Activated B cell treated with CpG ODN at 0.5 μM for 24 hours (primary cell): ENCODE measurements around the gene GPX6. TPM values are rescaled to one million over a fixed set of nuclear protein-coding genes. Genes with fewer than 3 reads are reported as not detected.

Experiments used
- ATAC-seq: fragments of 200-7000 bp; cut with Tn5 transposase; one replicate; pipeline ENCODE4 v1.10.0; 2021; ENCODE audit warnings: low read depth, mild to moderate bottlenecking, moderate library complexity
- CTCF ChIA-PET: fragments of 350-600 bp; sonication (Branson Sonifier 250); formaldehyde crosslinking; loops from one replicate; lab custom pipeline; 2021; ENCODE audit warnings: antibody characterized with exemption; lab: Charles Lee
- POLR2A ChIA-PET: fragments of 350-600 bp; sonication (Branson Sonifier 250); formaldehyde crosslinking; loops from one replicate; lab custom pipeline; 2021; ENCODE audit warnings: antibody characterized with exemption; lab: Charles Lee
- DNase-seq: peaks from one replicate; pipeline ENCODE4 v3.0.0; 2022
- H3K27ac Mint-ChIP-seq: one replicate; pipeline ENCODE4 v1.8.0; 2020; ENCODE audit warnings: mixed read lengths
- H3K27me3 Mint-ChIP-seq: one replicate; pipeline ENCODE4 v1.8.0; 2021; ENCODE audit warnings: mixed read lengths
- H3K36me3 Mint-ChIP-seq: one replicate; pipeline ENCODE4 v1.8.0; 2021; ENCODE audit warnings: low read depth, mixed read lengths
- H3K4me1 Mint-ChIP-seq: one replicate; pipeline ENCODE4 v1.8.0; 2021; ENCODE audit warnings: mixed read lengths
- H3K4me3 Mint-ChIP-seq: one replicate; pipeline ENCODE4 v1.8.0; 2020; ENCODE audit warnings: mild to moderate bottlenecking, mixed read lengths
- H3K9me3 Mint-ChIP-seq: one replicate; pipeline ENCODE4 v1.8.0; 2020; ENCODE audit warnings: mixed read lengths
- intact Hi-C: fragments of 100-400 bp; cut with micrococcal nuclease; formaldehyde crosslinking; loops from one replicate; pipeline ENCODE4 v1.15.1; 2024
- total RNA-seq: library from RNA; stranded (reverse); gene quantifications from 2 replicates; pipeline ENCODE4 v1.2.3, GENCODE V29; 2022
- TF ChIP-seq, protein P1 (sequence below): fragments of 200-600 bp; IDR thresholded peaks from one replicate; pipeline ENCODE4 v1.8.0; 2022; ENCODE audit warnings: antibody characterized with exemption, mild to moderate bottlenecking

GPX6 gene
- total RNA-seq, 1 donor from 2014 or later: not detected

DNA sequence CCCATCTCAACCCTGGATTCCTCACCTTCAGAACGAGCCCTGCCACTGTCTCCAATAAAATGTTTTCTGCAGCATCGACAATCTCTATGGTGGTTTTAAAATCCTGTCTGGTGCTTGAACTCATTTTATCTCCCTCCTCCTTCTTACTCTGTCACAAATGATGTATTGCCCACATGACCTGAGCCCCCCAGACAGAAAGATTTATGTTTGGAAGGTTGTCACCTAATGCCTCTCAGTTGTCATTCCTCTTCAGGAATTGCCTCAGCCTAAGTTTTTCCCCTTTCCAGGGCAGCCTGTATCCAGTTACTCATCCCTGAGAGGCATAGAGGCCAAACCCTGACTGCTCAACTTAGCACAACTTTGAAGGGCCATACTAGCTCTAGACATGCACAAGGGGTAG, 19.3 kb upstream of the GPX6 start:
- no peak for ATAC-seq
- POLR2A ChIA-PET: no interaction called here
- H3K9me3 Mint-ChIP-seq: no peaks in the 10 kb centered on the region
- no peak for DNase-seq
- CTCF ChIA-PET: no interaction called here
- intact Hi-C loops: no loop called here
- peaks cover 64% of the 10 kb centered on the region for H3K27me3 Mint-ChIP-seq
- H3K27ac Mint-ChIP-seq: no peak overlapping the region
- H3K4me3 Mint-ChIP-seq: no peak overlapping the region
- H3K36me3 Mint-ChIP-seq: no peaks in the 10 kb centered on the region
- peaks cover 6% of the 10 kb centered on the region for H3K4me1 Mint-ChIP-seq
- TF ChIP-seq, protein P1, sequence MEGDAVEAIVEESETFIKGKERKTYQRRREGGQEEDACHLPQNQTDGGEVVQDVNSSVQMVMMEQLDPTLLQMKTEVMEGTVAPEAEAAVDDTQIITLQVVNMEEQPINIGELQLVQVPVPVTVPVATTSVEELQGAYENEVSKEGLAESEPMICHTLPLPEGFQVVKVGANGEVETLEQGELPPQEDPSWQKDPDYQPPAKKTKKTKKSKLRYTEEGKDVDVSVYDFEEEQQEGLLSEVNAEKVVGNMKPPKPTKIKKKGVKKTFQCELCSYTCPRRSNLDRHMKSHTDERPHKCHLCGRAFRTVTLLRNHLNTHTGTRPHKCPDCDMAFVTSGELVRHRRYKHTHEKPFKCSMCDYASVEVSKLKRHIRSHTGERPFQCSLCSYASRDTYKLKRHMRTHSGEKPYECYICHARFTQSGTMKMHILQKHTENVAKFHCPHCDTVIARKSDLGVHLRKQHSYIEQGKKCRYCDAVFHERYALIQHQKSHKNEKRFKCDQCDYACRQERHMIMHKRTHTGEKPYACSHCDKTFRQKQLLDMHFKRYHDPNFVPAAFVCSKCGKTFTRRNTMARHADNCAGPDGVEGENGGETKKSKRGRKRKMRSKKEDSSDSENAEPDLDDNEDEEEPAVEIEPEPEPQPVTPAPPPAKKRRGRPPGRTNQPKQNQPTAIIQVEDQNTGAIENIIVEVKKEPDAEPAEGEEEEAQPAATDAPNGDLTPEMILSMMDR: no peak

DNA sequence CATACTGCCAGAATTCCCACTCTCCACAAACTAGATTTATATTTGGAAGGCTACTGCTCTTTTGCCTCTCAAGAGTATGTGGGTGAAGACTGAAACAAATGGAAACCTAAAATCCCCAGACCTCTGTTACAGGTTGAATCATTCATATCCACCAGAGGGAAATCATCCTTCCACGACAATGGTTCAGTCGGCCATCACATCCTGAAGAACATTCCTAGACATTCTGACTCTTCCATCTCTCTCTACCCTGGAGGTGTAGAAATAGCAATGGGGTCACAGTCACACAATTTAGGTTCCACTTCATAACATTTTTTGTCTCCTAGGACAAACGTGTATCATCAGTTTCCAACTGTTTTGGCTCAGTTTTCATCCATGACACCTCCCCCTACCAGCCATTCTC, 18.7 kb upstream of the GPX6 start:
- ATAC-seq (no peak), DNase-seq (no peak)
- Mint-ChIP-seq H3K27me3 (peaks cover 60% of the 10 kb centered on the region), H3K9me3 (no peaks in the 10 kb centered on the region), H3K27ac (no peak overlapping the region), H3K4me3 (no peak overlapping the region), H3K4me1 (peaks cover 6% of the 10 kb centered on the region), H3K36me3 (no peaks in the 10 kb centered on the region)
- POLR2A ChIA-PET: no interaction called here
- intact Hi-C loops: no loop called here
- TF ChIP-seq, protein P1: no peak
- CTCF ChIA-PET: no interaction called here

DNA sequence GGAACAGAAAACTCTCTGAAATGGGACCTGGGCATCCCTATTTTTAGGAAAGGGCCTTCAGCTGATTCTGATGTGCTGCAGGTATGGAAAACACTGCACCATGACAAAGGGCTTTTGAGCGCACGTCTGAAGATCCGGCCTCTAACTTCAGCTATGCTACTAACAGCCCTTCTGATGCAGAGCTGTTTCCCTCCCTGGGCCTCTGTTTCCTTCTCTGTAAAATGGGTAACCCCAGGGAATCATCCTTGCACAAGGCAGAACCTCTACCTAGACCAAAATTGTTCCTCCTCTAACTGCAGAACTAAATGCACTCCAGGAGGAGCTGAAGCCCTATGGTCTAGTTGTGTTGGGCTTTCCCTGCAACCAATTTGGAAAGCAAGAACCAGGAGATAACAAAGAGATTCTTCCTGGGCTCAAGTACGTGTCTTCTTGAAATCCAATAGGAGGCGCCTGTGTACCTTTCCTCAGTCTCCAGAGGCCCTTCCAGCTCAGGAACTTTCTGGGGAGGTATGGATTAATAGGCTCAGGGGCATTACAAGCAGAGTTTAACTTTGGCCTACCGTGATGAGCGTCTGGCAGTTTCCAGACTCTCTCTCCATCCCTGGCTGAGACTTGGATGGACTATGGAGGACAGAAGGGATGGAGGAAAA, 16.0 kb upstream of the GPX6 start:
- no peaks in the 10 kb centered on the region for H3K4me1 Mint-ChIP-seq
- no peaks in the 10 kb centered on the region for H3K36me3 Mint-ChIP-seq
- no peak overlapping the region for H3K27ac Mint-ChIP-seq
- intact Hi-C loops: no loop called here
- H3K9me3 Mint-ChIP-seq: no peaks in the 10 kb centered on the region
- TF ChIP-seq, protein P1: no peak
- ChIA-PET POLR2A (interaction anchor here (0.7 kb wide), 1 partner anchor 370 kb away, joined by 10 read pairs; no protein-coding TSS in a partner anchor), CTCF (no interaction called here)
- DNase-seq (no peak), ATAC-seq (no peak)
- no peak overlapping the region for H3K4me3 Mint-ChIP-seq
- peaks cover 57% of the 10 kb centered on the region for H3K27me3 Mint-ChIP-seq

DNA sequence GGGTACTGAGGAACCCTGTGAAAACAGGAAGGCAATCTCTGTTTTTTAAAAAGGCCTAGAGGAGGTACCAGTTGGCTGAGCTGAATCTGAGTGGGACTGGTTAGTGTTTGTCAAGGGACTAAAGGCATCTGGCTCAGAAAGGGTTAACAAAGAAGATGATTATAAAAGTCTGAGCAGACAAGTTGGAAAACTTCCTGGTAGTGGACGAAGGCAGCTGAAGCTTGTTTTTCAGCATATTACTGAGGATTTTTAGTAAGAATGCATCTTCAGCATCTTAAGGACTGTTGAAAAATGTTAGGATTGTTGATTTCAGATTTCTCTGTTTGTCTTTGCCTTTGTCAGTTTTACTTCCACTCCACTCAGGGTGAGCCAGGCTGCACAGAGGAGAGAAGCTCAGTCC, 15.2 kb upstream of the GPX6 start:
- H3K27ac Mint-ChIP-seq: no peak overlapping the region
- H3K36me3 Mint-ChIP-seq: no peaks in the 10 kb centered on the region
- no peak overlapping the region for H3K4me3 Mint-ChIP-seq
- DNase-seq: no peak
- TF ChIP-seq, protein P1: no peak
- peaks cover 57% of the 10 kb centered on the region for H3K27me3 Mint-ChIP-seq
- no peaks in the 10 kb centered on the region for H3K9me3 Mint-ChIP-seq
- intact Hi-C loops: no loop called here
- ChIA-PET POLR2A (no interaction called here), CTCF (no interaction called here)
- no peak for ATAC-seq
- H3K4me1 Mint-ChIP-seq: no peaks in the 10 kb centered on the region

DNA sequence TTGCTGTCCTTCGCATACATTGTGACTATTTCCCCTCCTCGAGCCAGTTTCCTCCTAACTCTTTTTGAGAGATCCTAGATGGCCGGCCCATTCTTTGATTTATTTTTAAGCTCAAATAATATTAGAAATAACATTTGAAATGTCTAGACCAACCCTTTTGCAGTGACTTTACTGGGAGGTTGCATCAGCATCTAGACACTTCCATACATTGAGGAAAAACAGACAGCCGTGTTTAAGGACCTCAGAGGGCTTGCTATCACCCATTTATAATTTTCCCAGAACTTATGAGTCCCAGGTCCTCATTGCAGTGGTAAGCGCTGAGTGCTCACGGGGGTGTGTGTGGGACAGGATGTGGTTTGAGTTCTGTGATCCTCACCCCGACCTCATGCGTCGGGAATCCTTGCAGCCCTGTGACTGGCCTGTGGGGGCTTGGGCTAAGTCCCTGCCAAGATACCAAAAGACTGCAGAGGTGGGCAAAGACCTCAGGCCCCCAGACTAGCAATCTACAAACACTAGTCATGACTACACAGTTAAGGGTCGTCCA, 10.0 kb upstream of the GPX6 start, which contains the start of gene GPX5:
Gene GPX5, plus strand, starts transcription at position 386 of the 544 bp plus-strand sequence. Its CDS starts 133 bp downstream, at position 519.
- H3K27ac Mint-ChIP-seq: no peak within 1 kb of the TSS
- H3K4me1 Mint-ChIP-seq: no peaks in the 10 kb centered on the region
- CTCF ChIA-PET: no interaction called here
- DNase-seq (no peak), ATAC-seq (no peak)
- no peak within 1 kb of the TSS for H3K4me3 Mint-ChIP-seq
- H3K27me3 Mint-ChIP-seq: peaks cover 63% of the 10 kb centered on the region
- POLR2A ChIA-PET: no interaction called here
- intact Hi-C loops: no loop called here
- H3K36me3 Mint-ChIP-seq: no peaks in the 10 kb centered on the region
- H3K9me3 Mint-ChIP-seq: no peaks in the 10 kb centered on the region
- TF ChIP-seq, protein P1: no peak
